GM18520 (cell line): Measurements from ENCODE around the gene PRKD2.

ENCODE experiments used
- ATAC-seq: cut with Tn5 transposase; IDR thresholded peaks from one replicate; pipeline ENCODE4 v1.9.1; 2021; ENCODE audit not compliant: unreplicated experiment

Gene PRKD2

GRCh38 chr19:46665072-46665471 lies 51.8 kb downstream of the PRKD2 start:
- no peak for ATAC-seq

- no peak for ATAC-seq
Measured at GRCh38 chr19:46661735-46662592, 55.0 kb downstream of the PRKD2 start.

DNA sequence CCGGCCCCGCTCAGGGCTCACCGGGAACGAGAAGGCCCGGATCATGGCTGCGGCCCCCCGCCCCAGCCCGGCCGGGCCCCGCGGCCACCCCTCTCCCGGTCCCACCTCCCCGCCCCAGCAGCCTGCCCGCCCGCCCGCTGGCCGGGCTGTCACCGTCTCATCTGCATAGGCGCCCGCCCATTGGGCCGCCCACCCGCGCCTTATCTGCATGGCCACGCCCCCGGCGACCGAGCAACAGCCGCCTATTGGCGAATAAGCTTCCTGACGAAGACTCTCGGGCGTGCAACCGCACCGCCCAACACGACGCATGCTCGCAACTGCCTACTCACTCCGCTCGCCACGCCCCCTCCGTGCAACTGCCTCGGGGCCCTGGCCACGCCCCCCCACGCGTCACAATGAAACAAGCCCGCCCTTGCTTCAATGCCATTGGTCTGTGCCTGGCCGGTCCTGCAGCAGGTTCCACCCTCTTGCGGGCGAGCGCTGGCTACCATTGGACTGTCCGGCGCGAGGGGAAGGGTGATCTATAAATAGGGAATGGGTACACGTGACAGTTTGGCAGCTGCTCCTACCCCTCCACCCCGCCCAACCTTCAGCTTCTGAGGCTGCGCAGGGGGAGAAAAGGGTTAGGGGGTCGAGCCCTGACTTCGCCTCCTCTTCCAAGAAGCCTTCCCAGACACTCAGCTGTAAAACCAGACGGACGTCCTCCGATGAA lies 55.7 kb downstream of the PRKD2 start, which contains the start of gene DACT3:
TSS of gene DACT3 (minus strand) at position 163 of the 712 bp plus-strand sequence. CDS start at position 45, 118 bp downstream.
- ATAC-seq = peak; percentile 88

GRCh38 chr19:46660551-46661019 lies 56.3 kb downstream of the PRKD2 start:
- no peak for ATAC-seq

DNA sequence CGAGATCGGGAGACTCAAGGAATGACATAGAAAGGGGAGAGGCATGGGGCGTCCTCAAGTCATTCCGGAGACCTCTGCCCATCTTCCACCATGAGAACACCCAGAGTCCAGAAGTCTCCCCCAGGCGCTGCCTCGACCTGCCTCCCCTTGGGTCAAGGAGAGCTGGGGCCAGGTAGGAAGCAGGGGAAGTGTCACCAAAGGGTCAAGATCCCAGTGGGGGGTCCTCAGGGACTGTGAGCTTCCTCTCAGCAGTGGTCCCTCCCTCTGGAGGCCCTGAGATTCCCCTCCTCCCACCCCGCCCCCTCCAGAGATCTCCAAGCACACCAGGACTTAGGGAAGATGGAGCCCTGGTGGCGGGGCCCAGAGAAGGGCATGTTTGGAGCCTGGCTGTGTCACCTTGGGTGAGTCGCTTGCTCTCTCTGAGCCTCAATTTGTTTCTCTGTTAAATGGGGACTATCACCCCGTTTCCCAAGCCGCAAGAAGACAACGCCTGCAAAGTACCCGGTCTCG lies 56.9 kb downstream of the PRKD2 start:
- ATAC-seq = no peak

- ATAC-seq = no peak
Measured at GRCh38 chr19:46659151-46660007, 57.5 kb downstream of the PRKD2 start.

DNA sequence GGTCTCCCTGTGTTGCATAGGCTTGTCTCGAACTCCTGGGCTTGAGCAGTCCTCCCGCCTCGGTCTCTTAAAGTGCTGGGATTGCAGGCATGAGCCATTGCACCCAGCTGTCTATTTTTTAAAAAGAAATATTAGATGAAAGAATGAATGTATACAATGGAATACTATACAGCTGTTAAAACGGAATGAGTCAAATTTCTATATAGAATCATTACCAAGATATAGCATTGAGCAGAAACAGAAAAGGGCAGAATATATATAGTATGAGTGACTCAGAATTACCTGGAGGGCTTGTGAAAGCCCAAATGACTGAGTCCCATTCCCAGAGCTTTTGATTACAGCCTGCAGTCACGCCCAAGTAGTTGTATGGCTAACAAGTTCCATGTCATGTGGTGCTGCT lies 60.4 kb downstream of the PRKD2 start:
- ATAC-seq = no peak

- no peak for ATAC-seq
Measured at GRCh38 chr19:46654621-46655152, 62.2 kb downstream of the PRKD2 start.

DNA sequence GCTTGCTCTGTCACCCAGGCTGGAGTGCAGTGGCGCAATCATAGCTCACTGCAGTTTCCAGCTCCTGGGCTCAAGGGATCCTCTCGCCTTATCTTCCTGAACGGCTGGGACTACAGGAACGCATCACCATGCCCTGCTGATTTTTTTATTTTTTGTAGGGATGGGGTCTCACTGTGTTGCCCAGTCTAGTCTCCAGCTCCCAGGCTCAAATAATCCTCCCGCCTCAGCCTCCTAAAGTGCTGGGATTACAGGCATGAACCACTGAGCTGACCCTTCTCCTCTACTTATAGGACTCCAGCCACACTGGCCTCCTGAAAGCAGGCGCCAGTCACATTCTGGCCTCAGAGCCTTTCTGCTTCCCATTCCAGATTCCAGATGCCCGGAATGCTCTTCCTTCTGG lies 66.5 kb downstream of the PRKD2 start:
- ATAC-seq = no peak

DNA sequence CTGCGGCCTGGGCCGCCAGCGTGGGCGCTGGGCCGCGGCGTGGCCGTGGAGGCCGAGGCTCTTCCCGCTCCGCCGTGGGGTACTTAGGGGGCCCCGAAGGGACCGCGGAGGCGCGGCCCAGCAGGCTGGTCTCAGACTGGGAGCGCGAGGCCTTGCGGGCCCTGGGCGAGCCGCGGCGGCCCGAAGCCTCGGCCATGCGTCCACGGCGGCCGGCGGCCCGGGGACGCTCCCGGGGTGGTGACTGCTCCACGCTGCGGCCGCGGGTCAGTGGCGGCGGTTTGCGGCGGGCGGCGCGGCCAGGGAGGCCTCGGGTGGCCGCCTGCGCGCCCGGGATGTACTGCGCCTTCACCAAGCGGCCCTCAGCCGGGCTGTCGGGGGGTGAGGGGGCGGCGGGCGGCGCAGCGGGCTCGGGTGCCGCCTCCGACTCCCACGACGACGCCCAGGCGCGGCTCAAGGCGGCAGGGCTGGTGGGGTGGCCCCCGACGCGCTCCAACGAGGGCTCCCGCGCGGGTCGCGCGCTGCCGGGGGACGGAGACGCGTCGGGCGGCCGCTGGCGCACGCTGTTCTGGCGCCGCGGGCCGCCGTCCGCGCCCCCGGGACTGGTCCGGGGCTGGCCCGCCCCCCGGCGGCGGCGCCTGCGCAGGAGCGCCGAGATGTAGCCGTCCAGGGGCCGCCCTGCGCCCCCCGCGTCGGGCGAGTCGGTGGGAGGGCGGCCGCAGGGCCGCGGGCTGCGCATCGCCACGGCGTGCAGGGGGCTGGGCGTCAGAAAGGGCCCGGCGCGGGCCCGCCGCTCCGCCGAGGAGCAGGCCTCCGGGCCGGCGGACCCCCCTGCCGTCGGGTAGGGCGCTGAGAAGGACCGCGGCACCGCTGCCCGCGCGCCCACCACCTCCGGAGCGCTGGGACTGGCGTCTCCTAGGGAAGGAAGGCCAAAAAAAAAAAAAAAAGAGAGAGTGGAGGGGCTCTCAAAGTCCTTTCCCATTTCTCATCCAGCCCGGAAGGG lies 67.7 kb downstream of the PRKD2 start:
- ATAC-seq = no peak

DNA sequence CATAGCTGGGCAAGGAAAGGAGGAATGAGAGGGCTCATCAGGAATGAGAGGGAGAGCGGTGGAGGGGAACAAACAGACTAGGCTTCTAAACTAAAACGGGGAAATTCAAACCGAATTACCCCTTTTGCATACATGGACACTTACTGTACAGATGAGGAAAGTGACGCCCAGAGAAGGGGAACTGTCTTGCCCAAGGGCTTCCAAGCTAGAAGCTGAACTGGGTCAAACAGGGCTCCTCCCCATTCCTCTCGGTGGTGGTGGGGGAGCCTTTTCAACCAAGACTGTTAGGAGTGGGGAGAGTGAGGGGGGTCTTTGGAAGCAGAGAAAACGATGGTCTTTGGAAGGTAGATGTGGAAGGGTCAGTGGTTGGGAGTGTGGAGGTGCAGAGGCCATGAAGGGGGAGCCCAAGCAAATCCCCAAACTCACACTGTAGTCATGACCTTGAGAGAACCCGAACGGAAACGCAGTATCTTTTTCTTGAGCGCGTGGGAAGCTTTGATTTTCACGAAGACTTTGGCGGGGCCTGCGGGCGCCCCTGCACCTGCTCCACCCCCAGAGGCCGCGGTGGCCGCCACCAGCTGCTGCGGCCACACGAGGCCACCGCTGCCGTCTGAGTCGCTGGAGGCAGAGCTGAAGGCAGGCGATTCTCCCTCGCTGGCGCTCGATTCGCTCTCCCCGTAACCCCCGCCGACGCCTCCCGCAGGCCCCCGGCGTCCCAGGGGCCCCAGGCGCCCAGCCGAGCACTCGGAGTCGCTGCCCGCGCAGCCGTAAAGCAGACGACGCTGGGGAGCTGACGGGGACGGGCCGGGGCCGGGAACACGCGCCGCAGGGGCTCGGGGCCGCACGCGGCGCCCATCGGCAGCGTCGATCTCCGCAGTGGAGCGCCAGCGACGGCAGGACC lies 68.6 kb downstream of the PRKD2 start:
- ATAC-seq = no peak

GRCh38 chr19:46646402-46646801 lies 70.5 kb downstream of the PRKD2 start:
- no peak for ATAC-seq

GRCh38 chr19:46644720-46645119 lies 72.2 kb downstream of the PRKD2 start:
- no peak for ATAC-seq

GRCh38 chr19:46640656-46641055 lies 76.3 kb downstream of the PRKD2 start:
- ATAC-seq = no peak

DNA sequence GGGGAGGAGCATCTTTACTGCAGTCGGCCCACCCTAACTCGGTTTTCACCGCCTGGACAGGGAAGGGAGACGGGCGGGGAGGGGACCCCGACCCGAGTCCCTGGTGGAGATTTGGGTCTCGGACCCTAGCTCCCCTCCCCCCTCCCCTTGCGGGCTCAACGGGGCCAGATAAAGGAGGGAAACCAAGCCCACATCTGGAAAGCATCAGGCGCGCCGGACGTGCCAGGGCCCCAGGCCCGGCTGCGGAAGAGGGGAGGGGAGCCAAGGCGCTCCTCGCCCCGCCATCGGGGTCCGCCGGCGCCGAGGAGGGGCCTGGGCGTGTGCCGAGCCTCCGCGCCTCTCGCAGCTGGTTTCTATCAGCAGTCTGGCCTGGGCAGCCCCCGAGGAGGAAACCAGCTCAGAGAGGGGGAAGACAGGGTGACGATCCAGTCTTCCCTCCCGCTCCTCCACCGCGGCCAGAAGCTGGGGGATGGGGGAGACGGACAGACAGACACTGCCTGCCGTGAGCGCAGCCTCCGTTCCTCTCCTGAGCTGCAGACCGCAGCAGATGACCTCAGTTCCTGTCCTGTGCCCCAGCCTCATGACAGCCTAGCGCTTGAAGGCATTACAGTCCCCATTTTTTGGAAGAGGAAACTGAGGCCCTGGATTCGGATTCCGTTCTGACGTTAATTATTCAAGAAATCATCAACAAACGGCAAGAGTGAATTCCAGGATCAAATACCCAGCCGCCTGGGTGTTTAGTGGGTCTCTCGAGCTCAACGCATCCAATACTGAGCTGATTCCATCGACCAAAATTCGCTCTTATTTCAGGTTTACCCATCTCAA lies 77.3 kb downstream of the PRKD2 start:
- no peak for ATAC-seq

GRCh38 chr19:46637224-46637623 lies 79.7 kb downstream of the PRKD2 start:
- ATAC-seq = no peak

GRCh38 chr19:46635920-46636761 lies 80.8 kb downstream of the PRKD2 start, which contains the start of gene GNG8:
TSS of gene GNG8 (minus strand) at chr19:46636202. CDS start at chr19:46634682, 1,520 bp downstream.
- no peak for ATAC-seq
